Stimulated activated CD8-positive, alpha-beta memory T cell treated with anti-CD3 and anti-CD28 coated beads, Interleukin-2, amount 100 ng/mL, for 1 hour (primary cell): ENCODE results near the gene MYB.
"Not testable (repeated sequence)": the region's sequence is repeated elsewhere in the genome, so short reads cannot be mapped to it uniquely, and the experiment has no call there.

Experiments used
- DNase-seq, 2 donors: peaks; one replicate each; pipeline ENCODE4 v3.0.0-alpha.2; 2020; ENCODE audit warnings: low read depth in 2 of 2

Gene MYB

GRCh38 chr6:135221505-135221904, 40.4 kb downstream of the MYB start:
- DNase-seq = no peak

GRCh38 chr6:135222623-135223022, 41.5 kb downstream of the MYB start:
- DNase-seq = no peak

- DNase-seq = no peak
Measured at GRCh38 chr6:135224037-135224647, 43.0 kb downstream of the MYB start.

GRCh38 chr6:135225911-135226310, 44.8 kb downstream of the MYB start:
- DNase-seq = no peak

- no peak for DNase-seq
Measured at GRCh38 chr6:135226537-135226936, 45.4 kb downstream of the MYB start.

GRCh38 chr6:135227349-135227748, 46.2 kb downstream of the MYB start:
- no peak for DNase-seq

- DNase-seq = no peak
Measured at GRCh38 chr6:135227758-135228157, 46.6 kb downstream of the MYB start.

- no peak for DNase-seq
Measured at GRCh38 chr6:135228486-135228885, 47.4 kb downstream of the MYB start.

GRCh38 chr6:135229996-135230395, 48.9 kb downstream of the MYB start:
- no peak for DNase-seq

GRCh38 chr6:135230711-135231468, 49.8 kb downstream of the MYB start:
- DNase-seq = no peak

GRCh38 chr6:135231469-135231844, 50.3 kb downstream of the MYB start:
- DNase-seq = no peak

- no peak for DNase-seq
Measured at GRCh38 chr6:135233686-135234491, 52.8 kb downstream of the MYB start.

- DNase-seq = no peak
Measured at GRCh38 chr6:135234492-135234780, 53.3 kb downstream of the MYB start.

- no peak for DNase-seq
Measured at GRCh38 chr6:135235716-135236115, 54.6 kb downstream of the MYB start.

GRCh38 chr6:135236319-135236718, 55.2 kb downstream of the MYB start:
- no peak for DNase-seq

GRCh38 chr6:135236732-135237131, 55.6 kb downstream of the MYB start:
- DNase-seq = no peak

GRCh38 chr6:135240711-135241110, 59.6 kb downstream of the MYB start:
- no peak for DNase-seq

- no peak for DNase-seq
Measured at GRCh38 chr6:135243871-135244796, 63.0 kb downstream of the MYB start.

- DNase-seq = no peak
Measured at GRCh38 chr6:135244805-135245204, 63.7 kb downstream of the MYB start.

GRCh38 chr6:135246412-135247012, 65.4 kb downstream of the MYB start:
- DNase-seq = not testable (repeated sequence)

GRCh38 chr6:135250234-135250633, 69.1 kb downstream of the MYB start:
- no peak for DNase-seq
